Measurements from ENCODE around the gene ATP6V0D1.
A peak's percentile ranks its signal among the peaks of the same experiment; 100 is the strongest.

GRCh38 chr16:67407176-67407787, 73.7 kb downstream of the ATP6V0D1 start:
- TF ChIP-seq CTCF (conservative IDR thresholded peaks at IDR 0.05; ENCODE audit: low read depth, low read length) (no peak), RAD21 (IDR thresholded peaks at IDR 0.05; ENCODE audit: low read length) (no peak), CEBPB (IDR thresholded peaks at IDR 0.05; ENCODE audit: low read depth, low read length) (peak; percentile 81)
